Fibroblast of the conjunctiva (primary cell): ENCODE results near the gene METTL4.

Experiments used
- DNase-seq: peaks from one replicate; pipeline ENCODE4 v3.0.0-alpha.2; 2010; ENCODE audit warnings: low read depth

Gene METTL4

GRCh38 chr18:2515908-2516625 lies 55.2 kb downstream of the METTL4 start:
- DNase-seq = peak; percentile 73

- DNase-seq = peak; percentile 22
Observed at GRCh38 chr18:2515171-2515787, 56.0 kb downstream of the METTL4 start.

GRCh38 chr18:2513616-2514015 lies 57.7 kb downstream of the METTL4 start:
- DNase-seq = no peak

- no peak for DNase-seq
Observed at GRCh38 chr18:2512059-2512458, 59.2 kb downstream of the METTL4 start.

- no peak for DNase-seq
Observed at GRCh38 chr18:2511451-2511850, 59.9 kb downstream of the METTL4 start.

- DNase-seq = no peak
Observed at GRCh38 chr18:2510416-2510815, 60.9 kb downstream of the METTL4 start.

GRCh38 chr18:2508678-2509077 lies 62.6 kb downstream of the METTL4 start:
- DNase-seq = no peak

GRCh38 chr18:2508155-2508554 lies 63.1 kb downstream of the METTL4 start:
- DNase-seq = no peak

- DNase-seq = no peak
Observed at GRCh38 chr18:2504642-2505041, 66.7 kb downstream of the METTL4 start.

GRCh38 chr18:2502880-2503279 lies 68.4 kb downstream of the METTL4 start:
- DNase-seq = no peak

GRCh38 chr18:2502394-2502793 lies 68.9 kb downstream of the METTL4 start:
- no peak for DNase-seq

- DNase-seq = no peak
Observed at GRCh38 chr18:2497797-2498196, 73.5 kb downstream of the METTL4 start.

- no peak for DNase-seq
Observed at GRCh38 chr18:2495381-2495780, 75.9 kb downstream of the METTL4 start.

GRCh38 chr18:2494921-2495320 lies 76.4 kb downstream of the METTL4 start:
- no peak for DNase-seq
